ENCODE results near the gene SCN10A.

SCN10A gene

DNA sequence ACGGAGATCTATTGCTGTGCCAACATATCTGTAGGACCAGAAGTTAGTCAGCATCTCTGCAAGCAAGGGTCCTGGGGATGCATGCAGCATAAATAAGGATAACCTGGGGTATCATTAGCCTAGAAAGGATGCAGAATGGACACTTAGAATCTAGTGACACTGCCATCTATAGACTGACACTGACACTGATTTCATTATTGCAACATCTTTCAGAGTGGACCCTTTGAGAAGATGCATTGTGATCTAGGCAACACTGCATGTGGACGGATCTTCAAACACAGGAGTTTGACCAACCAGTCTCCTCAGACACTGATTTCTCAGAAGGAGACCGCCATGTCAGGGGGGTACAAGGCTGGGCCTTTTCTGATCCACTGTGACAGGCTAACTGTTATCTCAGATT is 52.4 kb downstream of the SCN10A start:
- no peak for DNase-seq

DNA sequence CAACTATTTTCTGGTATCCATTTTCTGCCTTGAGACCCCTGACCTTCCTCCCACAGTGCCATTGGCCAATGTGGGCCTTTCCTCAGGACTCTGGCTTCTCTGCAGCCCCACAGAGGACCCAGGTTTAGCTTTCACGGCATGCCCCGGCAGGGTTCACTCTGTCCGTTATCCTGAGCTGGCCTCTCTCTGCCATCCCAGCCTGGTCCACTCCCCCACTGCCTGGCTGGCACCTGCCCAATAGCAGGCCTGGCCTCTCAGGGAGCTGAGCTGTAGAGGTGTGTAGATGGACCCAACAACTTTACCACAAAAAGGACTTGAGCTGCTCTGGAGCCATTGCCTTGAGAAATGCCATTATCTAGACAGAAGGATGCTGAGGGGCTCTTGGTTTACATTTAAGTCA is 57.5 kb downstream of the SCN10A start:
- DNase-seq: no peak

GRCh38 chr3:38757721-38758120 is 58.3 kb downstream of the SCN10A start:
- no peak for DNase-seq

DNA sequence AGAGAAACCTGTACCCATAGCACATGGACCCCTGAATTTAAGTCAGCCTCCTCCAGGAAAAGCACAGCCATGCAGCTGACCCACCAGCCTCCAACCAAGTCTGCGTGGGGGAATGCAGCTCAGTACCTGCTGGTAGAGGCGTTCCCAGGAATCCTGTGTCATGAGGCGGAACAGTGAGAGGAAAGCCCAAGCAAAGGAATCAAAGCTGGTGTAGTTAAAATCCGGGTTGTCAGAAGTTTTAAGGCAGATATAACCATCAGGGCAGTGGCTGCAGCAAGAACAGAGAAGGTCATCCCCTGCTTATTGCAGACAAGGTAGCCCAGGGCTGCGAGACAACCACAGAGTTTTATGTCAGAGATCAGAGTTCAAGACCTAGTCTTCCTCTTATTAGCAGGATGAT is 59.1 kb downstream of the SCN10A start:
- DNase-seq: no peak

DNA sequence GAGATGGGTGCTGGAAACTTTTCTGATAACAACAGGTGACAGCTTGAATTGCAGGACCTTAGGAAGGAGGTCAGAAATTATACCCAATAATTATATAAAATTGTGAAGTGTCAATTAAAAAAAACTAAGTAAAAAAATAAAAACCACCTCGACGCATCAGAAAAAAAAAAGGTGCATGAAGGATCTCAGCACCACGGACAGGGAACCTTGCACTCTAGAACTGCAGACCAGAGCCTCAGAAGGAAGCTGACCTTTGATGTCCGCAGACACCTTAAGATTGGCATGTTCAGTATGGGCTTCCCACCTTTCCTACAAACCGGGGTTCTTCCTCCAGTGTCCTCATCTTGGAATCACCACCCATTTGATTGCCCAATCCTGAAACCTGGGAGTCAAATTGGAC is 60.9 kb downstream of the SCN10A start:
- no peak for DNase-seq

DNA sequence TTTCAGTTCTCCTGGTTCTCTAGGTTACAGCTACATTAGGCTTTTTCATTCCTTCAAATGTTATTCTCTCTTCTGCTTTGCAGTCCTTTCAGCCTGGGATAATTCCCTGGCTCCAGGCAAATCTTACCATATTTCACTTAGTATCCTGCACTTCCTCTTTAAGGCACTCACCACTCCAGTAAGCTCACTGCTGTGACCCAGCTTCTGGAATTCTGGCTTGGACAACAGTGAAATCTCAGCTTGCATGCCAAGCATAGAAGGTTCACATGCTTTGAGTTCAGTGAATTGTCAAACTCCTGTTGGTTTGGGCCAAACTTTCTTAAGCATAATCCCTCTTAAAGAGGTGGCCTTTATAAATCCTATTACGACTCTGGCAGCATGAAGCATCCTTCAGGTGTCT is 69.4 kb downstream of the SCN10A start:
- no peak for DNase-seq

DNA sequence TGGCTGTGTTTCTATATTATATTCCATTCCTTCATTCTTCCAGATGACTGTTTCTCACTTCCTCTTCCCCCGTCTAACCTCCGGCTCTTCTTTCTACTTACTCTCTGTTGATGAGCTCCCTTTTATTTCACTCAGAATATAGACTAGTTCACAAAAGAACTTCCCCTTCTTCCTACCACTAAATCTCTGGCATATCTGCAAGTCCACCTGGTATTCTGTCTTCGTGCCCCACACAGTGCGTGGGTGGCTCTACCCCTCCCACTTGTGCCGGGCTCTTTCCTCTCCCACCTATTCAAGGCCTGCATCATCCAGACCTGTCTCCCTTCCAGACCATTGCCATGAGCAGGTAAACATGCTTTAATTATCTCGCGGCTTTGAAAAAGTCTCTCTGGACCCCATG is 73.0 kb downstream of the SCN10A start:
- DNase-seq: no peak

DNA sequence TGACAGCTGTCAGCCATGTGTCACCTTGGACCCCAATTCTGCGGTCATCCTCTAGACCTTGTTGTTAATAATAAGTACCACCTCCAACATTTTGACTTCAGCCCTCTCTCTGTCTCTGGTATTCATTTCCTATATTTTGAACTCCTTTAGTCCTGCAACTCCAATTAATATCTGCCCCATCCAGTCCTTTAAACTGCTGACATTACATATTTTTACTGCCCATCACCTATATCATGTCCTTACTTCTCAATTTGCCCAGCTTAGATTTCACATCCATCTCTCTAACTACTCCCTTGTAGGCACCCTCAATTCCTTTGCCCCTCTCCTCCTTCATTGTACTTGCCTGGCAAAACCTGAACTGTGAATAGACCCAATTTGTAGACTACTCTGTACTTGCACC is 73.5 kb downstream of the SCN10A start:
- DNase-seq: no peak

DNA sequence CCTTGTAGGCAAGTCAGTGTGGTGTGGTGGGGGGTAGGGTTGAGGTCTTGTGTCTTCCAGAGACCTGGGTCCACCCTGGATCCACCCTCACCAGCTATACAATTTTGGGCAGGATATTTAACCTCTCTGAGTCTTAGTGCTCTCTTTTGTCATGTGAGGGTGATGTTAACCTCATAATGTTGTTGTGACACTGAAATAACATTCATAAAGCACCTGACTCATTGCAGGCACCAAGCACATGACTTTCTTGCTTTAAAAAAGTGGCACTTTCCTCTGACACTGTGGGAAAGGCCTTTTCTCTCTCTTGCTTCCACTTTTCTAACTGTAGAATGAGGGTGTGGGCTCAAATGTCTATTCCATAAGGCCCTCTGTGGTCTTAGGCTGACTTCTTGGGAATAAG is 75.5 kb downstream of the SCN10A start:
- no peak for DNase-seq

GRCh38 chr3:38739931-38740330 is 76.1 kb downstream of the SCN10A start:
- no peak for DNase-seq

GRCh38 chr3:38739396-38739689 is 76.7 kb downstream of the SCN10A start:
- DNase-seq: no peak

DNA sequence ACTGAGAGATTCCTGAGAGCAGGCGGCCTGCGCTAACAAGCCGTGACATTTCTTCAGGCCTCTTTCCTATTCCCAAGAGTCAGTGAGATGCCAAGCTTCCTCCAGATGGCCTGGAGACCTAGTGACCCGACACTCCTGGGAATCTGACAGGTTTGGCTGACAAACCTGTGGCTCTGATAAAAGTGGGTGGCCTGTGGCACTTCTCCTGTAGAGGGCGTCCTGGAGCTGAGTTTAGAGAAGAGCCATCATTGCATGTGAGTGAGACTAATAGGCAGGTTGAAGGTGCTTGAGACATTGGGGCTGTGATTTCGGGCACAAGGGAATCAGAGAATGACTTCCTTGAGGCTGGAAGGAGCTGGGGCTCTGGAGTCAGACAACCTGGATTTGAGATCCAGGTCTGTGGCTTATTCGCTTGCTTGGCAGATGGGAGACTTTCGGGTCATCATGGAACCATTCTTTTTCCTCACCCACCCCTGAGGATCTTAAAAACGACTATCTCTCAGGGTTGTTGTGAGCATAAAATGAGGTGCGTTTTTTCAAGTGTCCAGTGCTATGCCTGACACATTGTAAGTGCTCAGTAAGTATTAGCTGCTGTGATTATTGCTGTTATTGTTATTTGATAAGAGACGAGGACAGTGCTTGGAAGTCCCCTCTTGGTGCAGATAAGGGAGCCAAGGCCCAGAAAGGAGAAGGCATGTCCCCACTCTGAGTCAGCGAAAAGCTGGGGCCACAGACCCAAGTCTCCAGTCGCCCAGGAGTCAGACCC is 77.2 kb downstream of the SCN10A start:
- no peak for DNase-seq

DNA sequence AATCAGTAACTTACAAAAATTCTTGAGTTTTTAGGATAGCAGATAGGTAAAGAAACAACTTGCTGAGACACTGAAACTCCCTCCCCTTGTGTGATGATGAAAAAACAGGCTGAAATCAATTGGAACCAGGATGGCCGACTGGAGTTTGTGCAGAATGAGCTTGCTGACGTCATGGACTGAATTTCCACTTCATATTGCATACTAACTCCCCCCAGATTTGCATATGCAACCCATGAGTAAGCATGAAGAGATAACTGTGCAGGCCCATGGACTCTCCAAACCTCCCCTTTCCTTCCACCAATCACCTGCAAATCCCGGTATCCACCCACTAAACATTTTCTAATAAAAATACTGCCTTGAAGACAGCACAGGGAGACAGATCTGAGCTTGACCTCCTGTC is 84.5 kb downstream of the SCN10A start:
- no peak for DNase-seq

GRCh38 chr3:38730281-38730680 is 85.7 kb downstream of the SCN10A start:
- DNase-seq: no peak

DNA sequence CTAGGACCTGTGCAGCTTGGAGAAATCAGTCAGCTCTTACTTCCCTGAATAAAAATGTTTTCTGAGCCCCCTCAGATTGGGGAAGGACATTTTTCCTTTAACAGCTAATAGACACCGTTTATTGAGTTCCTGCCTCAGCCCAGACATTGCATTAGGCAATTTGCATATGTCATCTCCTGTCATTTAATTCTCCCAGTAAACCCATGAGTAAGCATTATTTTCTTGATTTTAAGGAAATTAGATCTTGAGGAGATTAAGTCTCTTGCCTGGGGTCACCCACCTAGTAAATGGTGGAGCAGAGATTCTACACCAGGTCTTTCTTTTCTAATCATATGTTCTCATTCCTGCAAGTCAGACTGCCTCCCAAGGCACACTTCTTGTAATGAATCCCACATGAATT is 88.0 kb downstream of the SCN10A start:
- no peak for DNase-seq

GRCh38 chr3:38726751-38727150 is 89.3 kb downstream of the SCN10A start:
- no peak for DNase-seq

GRCh38 chr3:38725726-38726419 is 90.1 kb downstream of the SCN10A start:
- DNase-seq: no peak

- DNase-seq: no peak
Measured at GRCh38 chr3:38724392-38724736, 91.7 kb downstream of the SCN10A start.

- no peak for DNase-seq
Measured at GRCh38 chr3:38723569-38724391, 92.2 kb downstream of the SCN10A start.

DNA sequence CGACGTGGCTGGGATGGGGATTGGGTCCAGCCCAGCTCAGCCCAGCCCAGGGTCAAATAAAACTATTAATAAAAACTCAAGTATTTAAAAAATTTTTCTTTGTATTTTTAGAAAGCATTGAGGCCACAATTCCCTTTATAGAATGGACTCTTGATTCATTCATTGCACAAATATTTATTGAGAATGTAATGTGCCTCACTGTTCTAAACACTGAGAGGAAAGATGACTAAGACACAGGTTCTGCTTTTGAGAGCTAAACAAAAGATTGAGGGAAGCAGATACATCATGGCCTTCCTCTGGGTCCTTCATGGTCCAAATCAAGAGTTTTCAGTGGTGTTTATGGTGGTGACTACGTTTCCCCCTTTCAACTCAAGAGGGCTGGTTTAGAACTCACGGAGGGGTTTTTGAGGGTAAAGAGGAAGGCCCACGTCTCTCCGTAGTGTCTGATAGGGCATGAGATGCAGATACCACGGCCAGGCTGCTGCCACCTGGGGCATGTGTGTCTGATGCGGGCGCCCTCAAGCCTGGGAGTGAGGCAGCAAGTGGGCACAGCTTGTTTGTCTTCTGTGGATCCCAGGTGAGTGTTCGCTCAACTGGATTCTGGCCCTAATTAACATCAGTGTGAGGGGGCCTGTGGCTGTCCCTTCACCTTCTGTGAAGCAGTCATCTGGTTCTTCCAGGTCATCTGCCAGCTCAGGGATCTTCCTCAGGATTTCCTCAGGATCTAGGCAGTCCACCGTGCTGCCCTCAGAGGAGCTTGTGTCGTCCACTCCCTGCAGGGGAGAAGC is 93.0 kb downstream of the SCN10A start:
- no peak for DNase-seq

DNA sequence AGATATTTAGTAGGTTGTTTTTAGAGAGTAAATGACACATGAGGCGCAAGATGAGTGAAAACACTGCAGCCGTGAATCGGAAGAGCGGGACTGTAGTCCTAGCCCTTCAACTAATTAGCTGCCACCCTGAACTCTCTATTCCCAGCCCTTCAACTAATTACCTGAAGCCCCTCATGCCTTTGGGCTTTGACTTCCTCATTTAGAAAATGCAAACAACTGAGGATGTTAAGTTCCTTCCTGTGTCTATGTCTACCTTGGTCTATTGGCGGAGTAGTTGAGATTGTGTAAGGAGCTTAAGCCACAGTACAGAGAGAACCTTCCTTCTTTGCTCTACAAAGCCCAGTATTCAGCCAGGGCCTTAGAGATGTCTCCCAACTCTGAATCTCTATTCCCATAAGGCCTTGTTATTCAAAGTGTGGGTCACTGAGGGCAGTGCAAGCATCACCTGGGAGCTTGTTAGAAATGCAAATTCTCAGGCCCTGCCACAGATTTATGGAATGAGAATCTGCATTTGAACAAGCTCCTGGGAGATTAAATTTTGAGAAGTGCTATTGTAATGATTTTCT is 94.7 kb downstream of the SCN10A start:
- DNase-seq: no peak

DNA sequence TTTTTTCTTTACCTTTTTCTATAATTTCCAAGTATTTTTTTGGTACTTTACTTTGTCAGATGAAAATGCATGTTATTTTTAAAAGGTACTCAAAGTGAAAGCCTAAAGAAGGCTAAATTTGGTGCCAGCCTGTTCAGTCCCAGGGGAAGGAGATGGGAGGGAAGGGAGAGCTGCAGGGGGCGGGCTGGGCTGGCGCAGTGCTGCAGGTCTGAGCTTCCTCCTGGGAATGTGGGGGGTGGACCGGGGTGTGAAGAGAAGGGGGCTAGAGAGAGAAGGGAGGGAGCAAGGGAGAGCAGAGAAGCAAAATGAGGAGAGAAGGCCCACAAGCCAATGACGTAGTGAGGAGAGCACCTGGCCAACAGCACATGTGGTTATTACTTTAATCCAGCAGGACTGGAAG is 95.6 kb downstream of the SCN10A start:
- DNase-seq: no peak
